Effector CD4-positive, alpha-beta T cell (primary cell): Measurements from ENCODE around the gene KCNMA1.

Experiments
- DNase-seq: peaks from one replicate; pipeline ENCODE4 v3.0.0-alpha.2; 2020

The KCNMA1 gene

DNA sequence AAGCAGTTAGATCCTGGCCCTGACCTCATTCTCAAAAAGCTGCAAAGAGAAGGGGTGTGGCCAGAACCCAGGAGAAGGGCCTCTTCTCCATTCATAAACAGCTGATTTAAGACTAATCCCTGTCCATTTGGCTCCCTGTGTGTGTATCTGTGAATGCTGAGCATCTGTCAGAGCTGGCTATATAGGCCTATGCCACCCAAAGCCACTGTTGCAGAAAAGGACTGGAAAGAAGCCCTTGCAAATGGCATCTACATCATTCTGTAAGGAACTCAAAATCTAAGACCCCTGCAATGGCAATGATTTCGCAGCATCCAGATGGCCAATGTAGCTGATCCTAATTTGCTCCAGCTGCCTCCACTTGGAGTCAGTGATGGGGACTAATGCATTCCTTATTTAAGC is 384.5 kb downstream of the KCNMA1 start:
- DNase-seq: no peak

GRCh38 chr10:77252380-77253146 is 385.0 kb downstream of the KCNMA1 start:
- no peak for DNase-seq

- no peak for DNase-seq
Measured at GRCh38 chr10:77251297-77252013, 386.2 kb downstream of the KCNMA1 start.

GRCh38 chr10:77249901-77250459 is 387.6 kb downstream of the KCNMA1 start:
- no peak for DNase-seq

DNA sequence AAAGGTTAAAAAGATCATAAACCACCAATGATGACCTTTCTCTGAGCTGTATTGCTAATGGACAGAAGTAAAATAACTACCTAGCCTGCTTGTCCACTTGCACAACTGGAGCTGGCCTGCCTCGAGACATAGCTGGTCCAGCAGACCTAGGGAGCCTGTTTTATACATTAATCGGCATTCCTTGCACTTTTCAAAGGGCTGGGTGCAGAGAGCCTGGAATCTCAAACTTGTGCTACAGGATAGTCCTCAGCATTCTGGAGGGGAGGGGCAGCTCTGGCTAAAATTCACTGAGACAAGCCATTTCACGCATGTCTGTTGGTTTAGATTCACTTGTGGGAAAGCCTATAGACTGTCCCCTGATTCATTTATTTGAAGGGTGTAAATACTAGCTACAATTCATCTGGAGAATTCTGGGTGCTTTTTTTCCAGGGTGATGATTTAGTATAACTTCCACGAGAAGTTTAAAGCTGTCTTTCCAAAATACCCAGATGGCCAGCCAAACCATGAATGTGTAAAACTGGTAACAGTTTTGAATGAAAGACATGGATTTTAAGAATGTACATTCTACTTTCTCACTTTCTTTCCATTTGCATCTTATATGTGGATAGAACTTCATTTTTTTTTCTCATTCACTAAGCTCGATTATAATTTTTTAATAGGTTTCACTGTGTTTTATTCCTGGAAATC is 389.4 kb downstream of the KCNMA1 start:
- DNase-seq: no peak

- DNase-seq: no peak
Measured at GRCh38 chr10:77247031-77247990, 390.3 kb downstream of the KCNMA1 start.

DNA sequence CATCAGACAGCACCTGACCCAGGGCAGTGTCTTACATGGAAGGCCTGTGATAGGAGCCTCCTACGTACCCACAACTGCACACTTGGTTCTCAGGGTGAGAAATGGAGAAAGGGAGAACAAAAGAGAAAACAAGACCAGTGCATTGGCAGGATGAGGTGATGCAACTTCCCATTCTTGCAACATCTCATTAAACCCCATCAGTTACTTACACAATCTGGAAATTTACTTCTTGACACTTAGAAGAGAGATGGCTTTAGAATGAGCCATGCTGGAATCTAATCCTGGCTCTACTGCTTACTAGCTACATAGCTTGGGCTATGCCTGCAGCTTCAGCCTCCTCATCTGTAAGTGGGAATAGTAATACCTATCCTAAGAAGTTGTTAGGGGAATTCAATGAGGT is 391.7 kb downstream of the KCNMA1 start:
- DNase-seq: no peak

DNA sequence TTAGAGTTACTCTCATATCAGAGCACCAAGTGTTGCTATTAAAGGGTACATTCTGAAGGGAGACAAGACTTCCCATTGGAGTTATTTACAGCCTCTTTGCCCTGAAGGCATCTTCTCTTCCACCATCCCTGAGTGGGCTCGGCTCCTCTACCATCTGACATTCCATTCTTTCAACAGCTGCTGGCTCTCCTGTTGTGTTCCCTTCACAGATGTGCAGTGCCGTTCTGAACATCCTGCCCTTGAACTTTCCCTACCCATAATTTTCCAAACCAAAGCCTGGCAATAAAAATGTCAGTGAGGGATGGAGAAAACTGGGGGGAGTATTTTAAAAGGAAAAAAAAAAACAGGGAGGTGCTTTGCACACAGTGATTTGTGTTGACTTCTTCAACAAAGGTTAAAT is 392.9 kb downstream of the KCNMA1 start:
- no peak for DNase-seq

DNA sequence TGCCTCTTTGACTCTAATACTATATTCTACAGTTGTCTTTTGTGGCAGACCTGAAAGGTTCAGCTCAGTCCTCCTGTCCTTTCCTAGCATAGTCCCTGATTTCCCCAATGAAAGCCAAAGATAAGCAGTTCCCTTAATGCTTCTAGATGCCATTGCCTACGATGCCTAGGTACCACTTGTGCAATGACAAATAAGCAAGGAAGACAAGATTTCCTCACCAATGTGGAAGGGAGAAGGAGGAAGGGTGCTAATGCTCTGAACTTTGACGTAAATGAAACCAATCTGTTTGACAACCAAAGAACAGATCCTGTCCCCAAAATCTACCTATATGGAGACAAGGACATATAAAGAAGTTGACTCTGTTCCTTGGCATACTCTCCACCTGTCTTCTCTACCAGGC is 393.3 kb downstream of the KCNMA1 start:
- DNase-seq: no peak

DNA sequence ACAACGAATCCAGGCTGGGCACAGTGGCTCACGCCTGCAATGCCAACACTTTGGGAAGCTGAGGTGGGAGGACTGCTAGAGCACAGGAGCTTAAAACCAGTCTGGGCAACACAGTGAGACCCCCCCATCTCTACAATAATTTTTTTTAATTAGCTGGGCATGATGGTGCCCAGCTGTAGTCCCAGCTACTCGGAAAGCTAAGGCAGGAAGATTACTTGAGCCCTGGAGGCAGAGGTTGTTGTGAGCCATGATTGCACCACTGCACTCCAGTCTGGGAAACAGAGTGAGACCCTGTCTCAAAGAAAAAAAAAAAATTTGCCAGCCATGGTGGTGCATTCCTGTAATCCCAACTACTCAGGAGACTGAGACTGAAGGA is 396.3 kb downstream of the KCNMA1 start:
- no peak for DNase-seq

GRCh38 chr10:77240706-77241349 is 396.8 kb downstream of the KCNMA1 start:
- DNase-seq: no peak

DNA sequence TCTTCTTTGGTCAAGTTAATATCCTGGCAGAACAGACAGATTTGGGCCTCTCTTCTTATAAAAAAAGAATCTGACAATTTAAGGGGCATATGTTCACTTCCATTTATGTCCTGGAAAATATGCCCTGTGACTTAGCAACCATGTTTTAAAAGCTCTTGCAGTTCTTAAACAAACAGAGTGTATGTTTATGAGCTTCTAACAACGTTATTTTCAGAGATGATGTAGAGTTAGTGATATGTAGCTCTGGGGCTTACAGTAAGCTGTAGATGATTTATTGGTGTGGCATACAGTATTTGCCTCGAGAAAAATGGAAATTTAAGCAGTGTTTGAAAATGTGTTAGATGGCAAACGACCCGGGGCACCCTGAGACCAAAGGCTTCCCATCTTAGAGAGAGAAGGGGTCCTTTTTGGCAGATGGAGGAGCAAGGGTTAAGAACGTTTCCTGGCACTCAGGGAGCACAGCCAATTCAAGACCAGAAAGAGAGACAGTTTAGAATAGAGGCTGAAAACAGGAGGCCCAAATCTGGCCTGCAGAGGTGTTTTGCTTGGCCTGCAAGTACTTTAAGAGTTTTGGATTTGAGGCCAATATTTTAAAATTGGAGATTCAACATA is 397.5 kb downstream of the KCNMA1 start:
- no peak for DNase-seq

DNA sequence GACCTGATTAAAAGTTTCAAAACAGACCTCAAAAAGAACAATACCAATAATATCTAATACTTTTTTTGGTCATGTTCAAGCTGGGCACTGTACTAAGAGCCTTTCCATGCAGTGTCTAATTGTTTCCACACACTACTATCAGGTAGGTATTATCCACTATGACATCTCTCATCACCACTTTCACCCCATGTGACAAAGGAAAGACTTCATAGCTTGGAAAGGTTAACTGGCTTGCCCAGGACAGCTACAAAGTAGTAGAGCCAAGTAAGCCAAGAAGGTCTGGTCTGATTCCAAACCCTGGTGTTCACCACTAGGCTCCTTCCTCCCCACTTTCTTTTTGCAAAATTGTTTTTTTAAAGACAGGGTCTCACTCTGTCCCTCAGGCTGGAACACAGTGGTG is 400.5 kb downstream of the KCNMA1 start:
- DNase-seq: no peak

GRCh38 chr10:77236700-77237099 is 400.9 kb downstream of the KCNMA1 start:
- DNase-seq: no peak

DNA sequence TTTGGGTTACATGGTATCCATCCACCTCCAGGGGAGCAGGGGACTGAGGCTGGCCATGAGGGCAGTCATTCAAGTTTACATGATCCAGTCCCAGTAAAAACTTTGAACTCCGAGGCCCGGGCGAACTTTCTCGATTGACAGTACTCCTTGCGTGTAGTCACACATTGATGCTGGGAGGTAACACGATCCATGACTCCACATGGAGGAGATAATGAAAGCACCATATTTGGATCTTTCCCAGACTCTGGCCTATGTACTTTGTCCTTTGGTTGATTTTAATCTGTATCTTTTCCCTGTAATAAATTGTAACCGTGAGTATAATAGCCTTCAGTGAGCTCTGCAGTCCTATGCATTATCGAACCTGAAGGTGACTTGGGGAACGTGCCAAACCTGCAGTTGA is 401.6 kb downstream of the KCNMA1 start:
- no peak for DNase-seq

GRCh38 chr10:77234599-77234998 is 403.0 kb downstream of the KCNMA1 start:
- no peak for DNase-seq

- DNase-seq: no peak
Measured at GRCh38 chr10:77233466-77233865, 404.1 kb downstream of the KCNMA1 start.

GRCh38 chr10:77231884-77232610 is 405.6 kb downstream of the KCNMA1 start:
- no peak for DNase-seq

- no peak for DNase-seq
Measured at GRCh38 chr10:77231375-77231774, 406.2 kb downstream of the KCNMA1 start.

- no peak for DNase-seq
Measured at GRCh38 chr10:77230194-77230593, 407.4 kb downstream of the KCNMA1 start.

DNA sequence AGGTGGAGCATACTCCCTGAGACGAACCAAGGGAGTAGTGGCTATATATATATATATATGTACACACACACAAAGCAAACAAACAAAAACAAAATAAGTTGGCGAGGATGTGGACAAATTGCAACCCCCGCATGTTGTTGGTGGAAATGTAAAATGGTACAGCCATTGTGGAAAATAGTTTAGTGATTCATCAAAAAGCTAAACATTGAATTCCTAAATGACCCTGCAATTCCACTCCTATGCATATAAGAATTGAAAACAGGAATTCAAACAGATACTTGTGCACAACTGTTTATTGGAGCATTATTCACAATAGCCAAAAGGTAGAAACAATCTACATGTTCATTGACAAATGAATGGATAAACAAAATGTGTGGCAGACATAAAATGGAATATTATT is 407.9 kb downstream of the KCNMA1 start:
- DNase-seq: no peak
